Tibial nerve (tissue), 4 donors: ENCODE measurements around the gene SLC11A2.

Experiments
- EP300 ChIP-seq, 2 donors: sonication (generic); formaldehyde crosslinking; IDR thresholded peaks; one replicate each; pipeline ENCODE4 v1.6.1; 2017; ENCODE audit warnings: antibody characterized with exemption in 2 of 2, mild to moderate bottlenecking in 1 of 2
- POLR2A ChIP-seq, 2 donors: fragments of 450-650 bp; IDR thresholded peaks; one replicate each; pipeline ENCODE4 v1.6.1; 2017; ENCODE audit warnings: antibody characterized with exemption in 2 of 2, mild to moderate bottlenecking in 2 of 2, moderate library complexity in 2 of 2
- TF ChIP-seq, protein P1 (sequence below), 5 experiments: fragments of 200-600 bp in 3 of 5; fragments of 450-650 bp in 2 of 5; sonication (generic) in 3 of 5; IDR thresholded peaks; one replicate each; pipeline ENCODE4 v1.5.1; 2016 to 2019; ENCODE audit warnings: antibody characterized with exemption in 5 of 5, mild to moderate bottlenecking in 3 of 5, moderate library complexity in 2 of 5

DNA sequence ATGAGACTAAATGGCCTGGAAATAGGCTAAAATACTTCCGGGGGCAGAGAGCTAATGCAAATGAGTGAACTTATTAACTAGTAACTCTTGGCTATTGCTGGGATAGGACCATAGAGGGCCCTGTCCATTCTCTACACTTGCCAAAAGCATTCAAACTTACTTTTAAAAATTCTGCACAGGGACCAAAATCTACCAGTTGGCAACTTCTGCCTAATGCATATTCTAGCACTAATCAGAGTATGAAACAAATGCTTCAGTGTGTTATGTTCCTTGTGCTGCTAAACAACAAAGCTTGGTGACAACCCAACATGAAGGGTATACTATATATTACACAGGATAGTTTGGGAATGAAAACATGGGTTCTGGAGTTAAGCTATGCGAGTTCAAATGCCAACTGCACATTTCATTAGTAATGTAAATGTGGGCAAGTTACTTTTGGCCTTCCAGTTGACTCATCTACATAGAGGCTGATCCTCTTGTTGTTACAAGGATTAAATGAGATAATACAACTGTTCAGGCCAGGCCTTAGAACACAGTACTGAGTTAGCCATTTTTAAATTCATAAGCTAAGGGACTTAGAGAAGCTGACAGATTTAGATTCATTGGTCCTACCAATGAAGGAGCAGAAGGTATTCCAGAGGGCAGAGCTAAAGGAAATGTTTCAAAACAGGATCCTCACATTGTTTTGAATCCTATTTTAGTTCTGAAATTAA is 41.4 kb downstream of the SLC11A2 start:
- TF ChIP-seq POLR2A (IDR thresholded peaks at IDR 0.05): no peak
- TF ChIP-seq, protein P1, sequence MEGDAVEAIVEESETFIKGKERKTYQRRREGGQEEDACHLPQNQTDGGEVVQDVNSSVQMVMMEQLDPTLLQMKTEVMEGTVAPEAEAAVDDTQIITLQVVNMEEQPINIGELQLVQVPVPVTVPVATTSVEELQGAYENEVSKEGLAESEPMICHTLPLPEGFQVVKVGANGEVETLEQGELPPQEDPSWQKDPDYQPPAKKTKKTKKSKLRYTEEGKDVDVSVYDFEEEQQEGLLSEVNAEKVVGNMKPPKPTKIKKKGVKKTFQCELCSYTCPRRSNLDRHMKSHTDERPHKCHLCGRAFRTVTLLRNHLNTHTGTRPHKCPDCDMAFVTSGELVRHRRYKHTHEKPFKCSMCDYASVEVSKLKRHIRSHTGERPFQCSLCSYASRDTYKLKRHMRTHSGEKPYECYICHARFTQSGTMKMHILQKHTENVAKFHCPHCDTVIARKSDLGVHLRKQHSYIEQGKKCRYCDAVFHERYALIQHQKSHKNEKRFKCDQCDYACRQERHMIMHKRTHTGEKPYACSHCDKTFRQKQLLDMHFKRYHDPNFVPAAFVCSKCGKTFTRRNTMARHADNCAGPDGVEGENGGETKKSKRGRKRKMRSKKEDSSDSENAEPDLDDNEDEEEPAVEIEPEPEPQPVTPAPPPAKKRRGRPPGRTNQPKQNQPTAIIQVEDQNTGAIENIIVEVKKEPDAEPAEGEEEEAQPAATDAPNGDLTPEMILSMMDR (IDR thresholded peaks at IDR 0.05): no peak
- TF ChIP-seq EP300 (IDR thresholded peaks at IDR 0.05): no peak
